AG09319 (cell line): ENCODE results near the gene ATXN1.

ENCODE experiments used
- DNase-seq: peaks from one replicate; pipeline ENCODE4 v3.0.0-alpha.2; 2010; ENCODE audit warnings: low read depth; ENCODE audit errors: extremely low read depth
- CTCF ChIP-seq: IDR thresholded peaks from 2 replicates; pipeline ENCODE4 v1.5.1; 2011; ENCODE audit warnings: low read depth, mild to moderate bottlenecking, inconsistent platforms, low read length, moderate library complexity

ATXN1 gene

GRCh38 chr6:16374016-16374415, 387.2 kb downstream of the ATXN1 start:
- no peak for TF ChIP-seq CTCF
- DNase-seq, result no peak

- no peak for TF ChIP-seq CTCF
- DNase-seq, result no peak
These were observed 389.1 kb downstream of the ATXN1 start for GRCh38 chr6:16372029-16372776.

GRCh38 chr6:16371401-16371800, 389.9 kb downstream of the ATXN1 start:
- no peak for DNase-seq
- TF ChIP-seq CTCF, result no peak

- no peak for TF ChIP-seq CTCF
- no peak for DNase-seq
These were observed 390.3 kb downstream of the ATXN1 start for GRCh38 chr6:16370943-16371342.

GRCh38 chr6:16369989-16370388, 391.3 kb downstream of the ATXN1 start:
- TF ChIP-seq CTCF, result no peak
- DNase-seq, result no peak

GRCh38 chr6:16369140-16369745, 392.0 kb downstream of the ATXN1 start:
- no peak for DNase-seq
- no peak for TF ChIP-seq CTCF

- TF ChIP-seq CTCF, result no peak
- DNase-seq, result no peak
These were observed 393.7 kb downstream of the ATXN1 start for GRCh38 chr6:16367571-16367970.
